Activated CD8-positive, alpha-beta T cell treated with anti-CD3 and anti-CD28 coated beads for 36 hours (primary cell): ENCODE results near the gene PARVB. TPM values are rescaled to one million over a fixed set of nuclear protein-coding genes. Genes with fewer than 3 reads are reported as not detected.

ENCODE experiments used
- ATAC-seq: fragments of 200-7000 bp; cut with Tn5 transposase; one replicate; pipeline ENCODE4 v1.10.0; 2021; ENCODE audit warnings: mild to moderate bottlenecking, moderate library complexity
- CTCF ChIA-PET: fragments of 350-600 bp; sonication (Branson Sonifier 250); formaldehyde crosslinking; loops from one replicate; lab custom pipeline; 2021; ENCODE audit warnings: antibody characterized with exemption; lab: Charles Lee
- POLR2A ChIA-PET: fragments of 350-600 bp; sonication (Branson Sonifier 250); formaldehyde crosslinking; loops from one replicate; lab custom pipeline; 2021; ENCODE audit warnings: antibody characterized with exemption; lab: Charles Lee
- DNase-seq: peaks from one replicate; pipeline ENCODE4 v3.0.0-alpha.2; 2020
- H3K27ac Mint-ChIP-seq: one replicate; pipeline ENCODE4 v1.8.0; 2021; ENCODE audit warnings: mild to moderate bottlenecking, mixed read lengths
- H3K27me3 Mint-ChIP-seq: one replicate; pipeline ENCODE4 v1.8.0; 2021; ENCODE audit warnings: mixed read lengths
- H3K36me3 Mint-ChIP-seq: one replicate; pipeline ENCODE4 v1.8.0; 2021; ENCODE audit warnings: low read depth, mixed read lengths
- H3K4me1 Mint-ChIP-seq: one replicate; pipeline ENCODE4 v1.8.0; 2021; ENCODE audit warnings: low read depth, mixed read lengths
- H3K4me3 Mint-ChIP-seq: one replicate; pipeline ENCODE4 v1.8.0; 2021; ENCODE audit warnings: mild to moderate bottlenecking, moderate library complexity, mixed read lengths
- H3K9me3 Mint-ChIP-seq: one replicate; pipeline ENCODE4 v1.8.0; 2021; ENCODE audit warnings: mixed read lengths
- CTCF ChIP-seq: fragments of 200-600 bp; IDR thresholded peaks from one replicate; pipeline ENCODE4 v1.8.0; 2022; ENCODE audit warnings: antibody characterized with exemption, mild to moderate bottlenecking
- intact Hi-C: fragments of 100-400 bp; cut with micrococcal nuclease; formaldehyde crosslinking; loops from one replicate; pipeline ENCODE4 v1.10.0; 2022
- total RNA-seq, 2 experiments: library from RNA; stranded (reverse); gene quantifications; one replicate each; pipeline ENCODE4 v1.2.3, GENCODE V29; 2021

Gene PARVB
- total RNA-seq, 2 experiments from 2014 or later, result 71.0 to 73.1 TPM

DNA sequence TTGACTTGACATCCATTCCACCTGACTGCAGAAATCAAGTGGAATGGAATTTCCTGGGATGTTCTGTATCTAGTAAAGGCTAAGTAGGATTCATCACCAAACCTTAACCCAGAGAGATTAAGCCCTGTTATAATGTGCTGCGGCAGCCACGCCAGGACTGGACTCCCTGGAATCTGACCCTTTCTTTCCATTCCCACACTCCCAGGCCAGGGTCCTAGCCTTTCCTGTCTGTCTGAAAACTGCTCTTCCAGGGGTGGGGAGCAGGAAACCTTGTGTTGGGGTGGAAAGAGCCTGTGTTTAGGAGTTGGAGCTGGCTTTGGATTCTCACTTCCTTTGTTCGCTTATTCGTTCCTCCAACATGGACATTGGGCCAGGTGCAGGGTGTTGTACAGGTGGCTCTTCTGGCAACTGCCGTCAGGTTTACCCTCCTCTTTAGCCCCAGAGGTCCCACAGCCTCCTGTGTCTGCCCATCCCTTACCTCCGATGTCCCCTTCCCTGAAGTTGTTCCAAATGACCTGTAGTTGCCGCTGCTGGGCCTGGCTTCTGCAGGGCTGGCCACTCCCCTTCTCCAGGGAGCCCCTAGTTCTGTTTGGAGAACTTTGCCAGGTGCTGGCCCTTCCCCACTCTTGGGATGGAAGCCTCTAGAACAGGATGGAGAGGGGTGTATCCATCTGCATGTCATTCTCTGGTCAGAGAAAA, 20.5 kb upstream of the PARVB start:
- TF ChIP-seq CTCF, result no peak
- DNase-seq (no peak), ATAC-seq (no peak)
- Mint-ChIP-seq H3K9me3 (no peaks in the 10 kb centered on the region), H3K27me3 (no peaks in the 10 kb centered on the region), H3K4me1 (no peaks in the 10 kb centered on the region), H3K4me3 (no peak overlapping the region), H3K36me3 (peaks cover 6% of the 10 kb centered on the region), H3K27ac (no peak overlapping the region)
- intact Hi-C loops, result no loop called here
- ChIA-PET CTCF (interaction anchor here (1.4 kb wide), 1 partner anchor 10 kb away, joined by 3 read pairs; no protein-coding TSS in a partner anchor), POLR2A (interaction anchor here (0.6 to 1.4 kb wide), 2 partner anchors 18 to 27 kb away, joined by 3 read pairs; no protein-coding TSS in a partner anchor)

GRCh38 chr22:44004104-44004460, 20.0 kb upstream of the PARVB start:
- DNase-seq (no peak), ATAC-seq (no peak)
- ChIA-PET CTCF (interaction anchor here (1.4 kb wide), 1 partner anchor 11 kb away, joined by 3 read pairs; no protein-coding TSS in a partner anchor), POLR2A (interaction anchor here (1.4 kb wide), 1 partner anchor 18 kb away, joined by 3 read pairs; no protein-coding TSS in a partner anchor)
- no peak overlapping the region for H3K27ac Mint-ChIP-seq
- no peak for TF ChIP-seq CTCF
- H3K27me3 Mint-ChIP-seq, result no peaks in the 10 kb centered on the region
- intact Hi-C loops, result no loop called here
- no peaks in the 10 kb centered on the region for H3K4me1 Mint-ChIP-seq
- H3K36me3 Mint-ChIP-seq, result peaks cover 5% of the 10 kb centered on the region
- H3K9me3 Mint-ChIP-seq, result no peaks in the 10 kb centered on the region
- H3K4me3 Mint-ChIP-seq, result no peak overlapping the region

DNA sequence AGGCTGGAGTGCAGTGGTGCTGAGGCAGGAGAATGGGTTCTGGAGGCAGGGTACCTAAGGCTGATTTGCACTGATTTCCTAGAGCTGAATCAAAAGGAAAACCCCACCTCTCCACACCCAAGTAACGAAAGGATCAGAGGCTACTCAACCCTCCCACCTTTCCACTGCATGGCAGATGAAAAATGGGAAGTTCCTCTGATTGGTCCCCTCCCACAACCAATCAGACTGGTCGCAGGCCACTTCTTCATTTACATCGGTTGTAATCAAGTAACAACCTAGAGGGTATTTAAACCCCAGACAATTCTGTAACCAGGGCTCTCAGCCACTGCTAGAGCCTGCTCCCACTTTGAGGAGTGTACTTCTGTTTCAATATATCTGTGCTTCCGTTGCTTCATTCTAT, 18.6 kb upstream of the PARVB start:
- ChIA-PET CTCF (interaction anchor here (1.3 kb wide), 1 partner anchor 12 kb away, joined by 6 read pairs; no protein-coding TSS in a partner anchor), POLR2A (no interaction called here)
- H3K4me3 Mint-ChIP-seq, result no peak overlapping the region
- H3K9me3 Mint-ChIP-seq, result no peaks in the 10 kb centered on the region
- H3K27ac Mint-ChIP-seq, result no peak overlapping the region
- intact Hi-C loops, result no loop called here
- no peaks in the 10 kb centered on the region for H3K27me3 Mint-ChIP-seq
- no peak for DNase-seq
- no peak for TF ChIP-seq CTCF
- no peaks in the 10 kb centered on the region for H3K4me1 Mint-ChIP-seq
- H3K36me3 Mint-ChIP-seq, result peaks cover 5% of the 10 kb centered on the region
- ATAC-seq, result no peak

- CTCF ChIA-PET, result interaction anchor here (1.2 kb wide), 1 partner anchor 19 kb away, joined by 5 read pairs; no protein-coding TSS in a partner anchor
- ATAC-seq (no peak), DNase-seq (no peak)
- POLR2A ChIA-PET, result no interaction called here
- Mint-ChIP-seq H3K36me3 (no peaks in the 10 kb centered on the region), H3K4me1 (no peaks in the 10 kb centered on the region), H3K27ac (no peak overlapping the region), H3K4me3 (no peak overlapping the region), H3K9me3 (no peaks in the 10 kb centered on the region), H3K27me3 (no peaks in the 10 kb centered on the region)
- TF ChIP-seq CTCF, result no peak
- intact Hi-C loops, result no loop called here
These were observed 11.9 kb upstream of the PARVB start for GRCh38 chr22:44012162-44012561.

- Mint-ChIP-seq H3K9me3 (no peaks in the 10 kb centered on the region), H3K4me3 (no peak overlapping the region), H3K27me3 (no peaks in the 10 kb centered on the region), H3K4me1 (no peaks in the 10 kb centered on the region), H3K27ac (no peak overlapping the region), H3K36me3 (no peaks in the 10 kb centered on the region)
- no peak for ATAC-seq
- POLR2A ChIA-PET, result no interaction called here
- CTCF ChIA-PET, result interaction anchor here (1.2 kb wide), 1 partner anchor 19 kb away, joined by 5 read pairs; no protein-coding TSS in a partner anchor
- DNase-seq, result no peak
- no peak for TF ChIP-seq CTCF
- intact Hi-C loops, result no loop called here
These were observed 11.5 kb upstream of the PARVB start for GRCh38 chr22:44012591-44012990.
